GM12864 (cell line): Measurements from ENCODE around the gene PAFAH1B2.

ENCODE experiments used
- DNase-seq: peaks from one replicate; pipeline ENCODE4 v3.0.0-alpha.2; 2011; ENCODE audit warnings: low read depth
- H3K4me3 ChIP-seq: 2 replicates; pipeline ENCODE4 v1.5.1; 2011; ENCODE audit warnings: mild to moderate bottlenecking, low read depth, low read length, control low read depth
- TF ChIP-seq, protein P1 (sequence below): IDR thresholded peaks from 2 replicates; pipeline ENCODE4 v1.5.1; 2011; ENCODE audit warnings: low read depth, mild to moderate bottlenecking, moderate library complexity, low read length, control low read depth, inconsistent platforms; ENCODE audit errors: missing control alignments

PAFAH1B2 gene

DNA sequence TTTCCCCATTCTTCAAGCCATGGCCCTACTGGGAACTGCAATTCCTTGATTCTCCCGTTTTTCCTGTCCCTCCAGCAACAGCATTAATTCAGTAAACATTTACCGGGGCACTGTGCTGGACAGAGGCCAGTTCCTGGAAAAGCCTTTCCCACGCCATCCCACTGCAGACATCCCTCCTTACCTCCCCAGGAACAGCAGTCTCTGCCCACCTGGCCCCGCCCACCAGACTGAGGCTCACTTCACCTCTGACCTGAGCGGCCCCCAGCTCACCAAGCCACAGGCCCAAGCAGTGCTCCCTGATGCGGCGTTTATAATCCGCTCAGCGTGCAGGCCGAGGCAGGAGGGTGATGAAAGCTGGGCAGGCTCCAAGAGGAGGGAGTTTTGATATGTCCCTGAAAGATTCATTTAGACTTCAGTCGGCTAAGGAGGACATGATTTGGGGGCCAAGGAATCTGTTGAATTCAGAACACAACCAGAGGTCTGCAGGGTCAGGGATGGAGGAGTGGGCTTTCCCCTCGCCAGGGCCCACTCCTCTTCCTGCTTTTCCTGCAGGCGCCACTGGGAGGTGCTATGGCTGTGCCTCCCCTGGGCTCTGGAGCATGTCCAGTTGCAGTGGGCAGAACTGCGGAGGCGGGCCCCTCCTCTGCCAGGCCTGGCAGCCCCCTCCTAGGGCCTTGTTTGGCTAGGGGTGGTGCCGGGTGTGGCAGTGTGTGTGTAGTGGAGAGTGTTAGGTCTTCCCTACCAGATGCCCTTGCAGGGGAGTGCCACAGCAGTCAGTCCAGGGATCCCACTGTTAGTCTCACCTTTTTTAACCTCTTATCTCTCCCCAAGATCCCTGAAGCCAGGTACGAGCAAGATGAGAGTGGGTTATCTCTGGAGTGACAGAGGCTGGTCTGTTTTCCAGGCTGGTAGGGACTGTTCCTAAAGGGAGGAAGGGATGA lies 53.7 kb downstream of the PAFAH1B2 start:
- TF ChIP-seq, protein P1, sequence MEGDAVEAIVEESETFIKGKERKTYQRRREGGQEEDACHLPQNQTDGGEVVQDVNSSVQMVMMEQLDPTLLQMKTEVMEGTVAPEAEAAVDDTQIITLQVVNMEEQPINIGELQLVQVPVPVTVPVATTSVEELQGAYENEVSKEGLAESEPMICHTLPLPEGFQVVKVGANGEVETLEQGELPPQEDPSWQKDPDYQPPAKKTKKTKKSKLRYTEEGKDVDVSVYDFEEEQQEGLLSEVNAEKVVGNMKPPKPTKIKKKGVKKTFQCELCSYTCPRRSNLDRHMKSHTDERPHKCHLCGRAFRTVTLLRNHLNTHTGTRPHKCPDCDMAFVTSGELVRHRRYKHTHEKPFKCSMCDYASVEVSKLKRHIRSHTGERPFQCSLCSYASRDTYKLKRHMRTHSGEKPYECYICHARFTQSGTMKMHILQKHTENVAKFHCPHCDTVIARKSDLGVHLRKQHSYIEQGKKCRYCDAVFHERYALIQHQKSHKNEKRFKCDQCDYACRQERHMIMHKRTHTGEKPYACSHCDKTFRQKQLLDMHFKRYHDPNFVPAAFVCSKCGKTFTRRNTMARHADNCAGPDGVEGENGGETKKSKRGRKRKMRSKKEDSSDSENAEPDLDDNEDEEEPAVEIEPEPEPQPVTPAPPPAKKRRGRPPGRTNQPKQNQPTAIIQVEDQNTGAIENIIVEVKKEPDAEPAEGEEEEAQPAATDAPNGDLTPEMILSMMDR = peak; percentile 31
- DNase-seq = no peak
- no peak overlapping the region for H3K4me3 ChIP-seq

DNA sequence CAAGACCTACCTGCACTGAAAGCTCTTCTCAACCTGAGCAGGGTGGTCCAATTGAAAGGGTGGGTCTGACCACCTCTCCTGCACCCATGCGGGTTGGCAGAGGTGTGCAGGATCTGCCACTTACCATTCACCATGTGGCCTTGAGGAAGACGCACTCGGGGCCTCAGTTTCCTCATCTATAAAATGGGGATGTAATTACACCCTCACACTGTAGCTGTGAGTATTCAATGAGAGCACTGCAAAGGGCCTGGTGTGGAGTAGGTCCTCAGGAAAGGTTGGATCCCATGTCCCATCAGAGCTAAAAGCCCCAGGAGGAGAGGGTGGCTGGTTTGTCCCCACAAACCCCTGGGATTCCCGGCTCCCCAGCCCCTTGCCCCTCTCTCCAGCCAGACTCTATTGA lies 54.5 kb downstream of the PAFAH1B2 start:
- no peak overlapping the region for H3K4me3 ChIP-seq
- TF ChIP-seq, protein P1 = no peak
- no peak for DNase-seq

DNA sequence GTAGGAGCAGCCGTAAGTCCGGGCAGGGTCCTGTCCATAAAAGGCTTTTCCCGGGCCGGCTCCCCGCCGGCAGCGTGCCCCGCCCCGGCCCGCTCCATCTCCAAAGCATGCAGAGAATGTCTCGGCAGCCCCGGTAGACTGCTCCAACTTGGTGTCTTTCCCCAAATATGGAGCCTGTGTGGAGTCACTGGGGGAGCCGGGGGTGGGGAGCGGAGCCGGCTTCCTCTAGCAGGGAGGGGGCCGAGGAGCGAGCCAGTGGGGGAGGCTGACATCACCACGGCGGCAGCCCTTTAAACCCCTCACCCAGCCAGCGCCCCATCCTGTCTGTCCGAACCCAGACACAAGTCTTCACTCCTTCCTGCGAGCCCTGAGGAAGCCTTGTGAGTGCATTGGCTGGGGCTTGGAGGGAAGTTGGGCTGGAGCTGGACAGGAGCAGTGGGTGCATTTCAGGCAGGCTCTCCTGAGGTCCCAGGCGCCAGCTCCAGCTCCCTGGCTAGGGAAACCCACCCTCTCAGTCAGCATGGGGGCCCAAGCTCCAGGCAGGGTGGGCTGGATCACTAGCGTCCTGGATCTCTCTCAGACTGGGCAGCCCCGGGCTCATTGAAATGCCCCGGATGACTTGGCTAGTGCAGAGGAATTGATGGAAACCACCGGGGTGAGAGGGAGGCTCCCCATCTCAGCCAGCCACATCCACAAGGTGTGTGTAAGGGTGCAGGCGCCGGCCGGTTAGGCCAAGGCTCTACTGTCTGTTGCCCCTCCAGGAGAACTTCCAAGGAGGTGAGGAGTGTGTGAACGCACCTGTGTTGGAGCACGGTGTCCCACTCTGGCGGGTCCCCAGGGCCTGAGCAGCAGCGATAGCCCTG lies 55.2 kb downstream of the PAFAH1B2 start, which contains the start of gene TAGLN:
Gene TAGLN (plus strand): TSS at position 318 of the 863 bp plus-strand sequence. CDS start 3,644 bp downstream, outside the sequence.
- H3K4me3 ChIP-seq = no peak within 1 kb of the TSS
- DNase-seq = no peak
- TF ChIP-seq, protein P1 = no peak

DNA sequence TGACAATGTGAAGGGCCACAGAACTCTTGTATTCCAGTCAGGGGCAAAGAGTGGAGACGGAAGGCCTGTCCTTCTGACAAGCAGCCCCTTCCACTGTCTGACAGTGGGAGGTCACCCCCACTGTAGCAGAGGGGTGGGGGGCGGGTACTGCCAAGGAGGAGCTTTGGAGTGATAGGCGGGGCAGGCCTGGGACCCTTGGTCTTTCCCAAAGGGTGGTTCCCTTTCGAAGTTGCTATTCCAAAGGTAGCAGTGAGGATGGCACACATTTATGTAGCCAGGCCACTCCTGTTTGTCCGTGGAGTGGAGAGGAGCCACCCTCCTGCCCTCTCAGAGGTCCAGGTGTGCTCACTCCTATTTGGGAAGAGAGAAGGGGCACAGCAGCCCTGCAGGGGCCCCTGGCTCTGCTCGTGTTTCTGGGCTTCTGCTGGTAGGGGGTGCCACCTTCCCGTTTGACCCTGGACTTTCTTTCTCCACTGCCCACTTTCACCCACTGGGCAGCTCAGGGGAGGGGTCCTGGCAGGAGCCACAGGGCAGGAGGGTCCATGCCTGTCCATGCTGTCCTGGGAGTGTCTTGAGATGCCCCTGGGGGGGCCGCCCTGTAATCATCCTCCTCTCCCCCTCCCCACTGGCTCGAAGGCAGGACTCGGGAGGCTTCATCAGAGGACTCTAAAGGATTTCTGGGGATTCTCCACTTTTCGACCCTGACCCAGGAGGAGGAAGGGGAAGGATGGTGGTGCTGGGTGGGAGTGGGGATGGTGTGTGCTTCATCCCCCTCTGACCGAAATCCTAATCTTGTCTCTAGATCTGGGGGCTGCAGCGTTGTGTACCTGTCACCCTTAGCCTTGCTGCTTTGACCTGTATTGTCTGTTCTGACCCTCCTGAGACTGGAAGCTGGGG lies 56.1 kb downstream of the PAFAH1B2 start:
- TF ChIP-seq, protein P1 = no peak
- DNase-seq = no peak

DNA sequence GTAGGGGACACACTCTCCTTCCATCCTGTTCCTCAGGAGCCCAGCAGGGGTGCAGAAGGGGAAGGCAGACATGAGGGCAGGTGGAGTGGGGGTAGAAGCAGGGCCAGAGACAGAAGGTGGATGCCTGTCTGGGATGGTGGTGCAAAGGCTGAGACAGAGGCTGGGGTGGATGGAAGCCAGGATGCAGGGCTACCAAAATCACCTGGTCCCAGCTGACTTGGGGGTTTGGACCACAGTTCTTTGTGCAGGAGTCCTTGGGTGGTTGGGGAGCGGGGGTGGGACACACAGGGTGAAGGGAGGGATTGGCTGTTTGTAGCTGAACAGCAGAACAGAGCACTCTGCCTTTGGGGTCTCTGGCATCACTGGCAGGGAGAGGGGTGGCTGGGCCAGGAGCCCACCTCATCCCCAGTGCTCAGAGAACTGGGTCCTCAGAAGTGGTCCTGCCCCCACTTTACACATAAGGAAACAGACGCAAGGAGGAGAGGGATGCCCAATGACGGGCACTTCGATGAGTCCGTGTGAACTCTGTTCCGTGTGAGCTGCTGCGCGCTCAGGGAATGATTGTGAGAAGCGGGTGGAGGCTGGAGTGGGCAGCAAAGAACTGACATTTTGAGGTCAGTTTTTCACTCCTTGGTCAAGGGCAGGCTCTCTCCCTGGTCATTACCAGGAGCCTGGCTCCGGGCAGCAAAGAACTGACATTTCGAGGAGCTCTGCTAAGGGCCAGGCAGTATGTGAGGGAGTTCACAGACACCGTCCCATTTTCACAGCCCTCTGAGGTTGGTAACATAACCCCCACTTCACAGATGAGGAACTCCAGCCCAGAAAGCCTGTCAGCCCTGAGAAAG lies 56.9 kb downstream of the PAFAH1B2 start:
- TF ChIP-seq, protein P1 = no peak
- H3K4me3 ChIP-seq = no peak overlapping the region
- no peak for DNase-seq

More for the DNA sequence above, 56.1 kb downstream of the PAFAH1B2 start:
- no peak overlapping the region for H3K4me3 ChIP-seq
